ENCODE measurements around the gene ZNF26. TPM values are rescaled to one million over a fixed set of nuclear protein-coding genes. Genes with fewer than 3 reads are reported as not detected.

The ZNF26 gene
- total RNA-seq, 1 experiment from 2014 or later, result 22.1 TPM

DNA sequence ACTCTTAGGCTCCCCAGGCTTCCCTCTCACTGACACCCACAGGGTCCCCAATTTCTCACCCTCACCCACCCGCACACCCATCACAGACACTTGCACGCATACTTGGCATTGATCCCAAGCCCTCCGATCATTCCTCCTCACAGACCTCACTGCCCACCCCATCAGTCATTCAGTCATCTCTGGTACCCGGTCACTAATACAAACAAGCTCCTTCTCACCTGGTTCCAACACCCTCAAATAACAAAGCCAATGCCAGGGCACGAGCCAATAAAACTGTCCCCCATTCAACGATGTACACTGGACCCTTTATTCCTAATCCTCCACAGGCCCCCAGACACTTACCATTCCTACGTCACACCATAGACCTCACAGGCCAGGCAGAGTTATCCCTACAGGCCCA, 32.4 kb upstream of the ZNF26 start:
- CTCF ChIA-PET, result no interaction called here
- no peak for TF ChIP-seq TCF7L2 (IDR thresholded peaks at IDR 0.05; ENCODE audit: low read depth, low read length)
- TF ChIP-seq, protein P1, sequence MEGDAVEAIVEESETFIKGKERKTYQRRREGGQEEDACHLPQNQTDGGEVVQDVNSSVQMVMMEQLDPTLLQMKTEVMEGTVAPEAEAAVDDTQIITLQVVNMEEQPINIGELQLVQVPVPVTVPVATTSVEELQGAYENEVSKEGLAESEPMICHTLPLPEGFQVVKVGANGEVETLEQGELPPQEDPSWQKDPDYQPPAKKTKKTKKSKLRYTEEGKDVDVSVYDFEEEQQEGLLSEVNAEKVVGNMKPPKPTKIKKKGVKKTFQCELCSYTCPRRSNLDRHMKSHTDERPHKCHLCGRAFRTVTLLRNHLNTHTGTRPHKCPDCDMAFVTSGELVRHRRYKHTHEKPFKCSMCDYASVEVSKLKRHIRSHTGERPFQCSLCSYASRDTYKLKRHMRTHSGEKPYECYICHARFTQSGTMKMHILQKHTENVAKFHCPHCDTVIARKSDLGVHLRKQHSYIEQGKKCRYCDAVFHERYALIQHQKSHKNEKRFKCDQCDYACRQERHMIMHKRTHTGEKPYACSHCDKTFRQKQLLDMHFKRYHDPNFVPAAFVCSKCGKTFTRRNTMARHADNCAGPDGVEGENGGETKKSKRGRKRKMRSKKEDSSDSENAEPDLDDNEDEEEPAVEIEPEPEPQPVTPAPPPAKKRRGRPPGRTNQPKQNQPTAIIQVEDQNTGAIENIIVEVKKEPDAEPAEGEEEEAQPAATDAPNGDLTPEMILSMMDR (IDR thresholded peaks at IDR 0.05), result no peak
- no peak for TF ChIP-seq SIN3A (IDR thresholded peaks at IDR 0.05; ENCODE audit: borderline replicate concordance, insufficient read depth, low read depth, low read length)
- ATAC-seq (no peak), DNase-seq (ENCODE audit: low read depth, low spot score) (no peak)
- H3K27me3 ChIP-seq (ENCODE audit: control insufficient read depth, insufficient read depth, low read length), result no peaks in the 10 kb centered on the region
- intact Hi-C loops (cut with micrococcal nuclease; ENCODE audit: unreplicated experiment) (no loop called here), in situ Hi-C loops (cut with HindIII; ENCODE audit: low pct_unique_long_range_greater_than_20kb, low sequenced_read_pairs) (no loop called here)
- BruUV-seq (replicated peaks), result no TSS peak
- H3K36me3 ChIP-seq (ENCODE audit: control insufficient read depth, insufficient read depth, low read length), result no peaks in the 10 kb centered on the region
- no peak overlapping the region for H3K27ac ChIP-seq (ENCODE audit: low read length)
- POLR2A ChIA-PET, result no interaction called here
- peaks cover 44% of the 10 kb centered on the region; the same call in 1 of the 2 replicates for H3K9me3 ChIP-seq (ENCODE audit: control insufficient read depth, insufficient read depth, low read depth, low read length)
- 0 out of 2 replicates have a peak, but pooled peaks cover 6% of the 10 kb centered on the region for H3K4me1 ChIP-seq (ENCODE audit: control insufficient read depth, insufficient read depth, low read length)
- no peak overlapping the region for H3K4me3 ChIP-seq (ENCODE audit: low read depth in 2 of 2, low read length in 2 of 2)

DNA sequence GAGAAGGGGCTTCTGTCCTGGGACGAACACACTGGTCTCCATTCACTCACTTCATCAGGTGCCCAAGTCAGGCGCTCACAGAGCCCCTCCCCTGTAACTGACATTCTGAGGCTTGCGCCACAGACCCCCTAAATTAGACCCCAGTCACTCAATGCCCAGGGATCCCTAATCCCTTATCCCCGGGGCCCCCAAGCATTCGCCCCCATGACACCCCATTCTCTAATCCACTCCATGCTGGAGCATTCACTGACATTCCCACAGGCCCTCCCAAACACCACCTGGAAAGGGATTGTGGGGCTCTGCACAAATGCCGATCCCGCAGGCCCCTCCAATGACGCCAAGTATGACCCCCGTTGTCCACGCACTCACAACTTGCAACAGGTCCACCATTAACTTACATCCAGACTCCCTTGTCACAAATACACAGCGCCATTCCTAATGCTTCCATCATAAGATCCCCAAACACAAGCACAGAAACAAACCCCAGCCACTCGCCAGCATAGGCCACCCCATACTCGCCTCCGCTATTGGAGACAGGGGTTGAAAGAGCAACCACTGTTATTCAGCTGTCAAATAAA, 31.6 kb upstream of the ZNF26 start:
- in situ Hi-C loops (cut with HindIII; ENCODE audit: low pct_unique_long_range_greater_than_20kb, low sequenced_read_pairs) (no loop called here), intact Hi-C loops (cut with micrococcal nuclease; ENCODE audit: unreplicated experiment) (no loop called here)
- POLR2A ChIA-PET, result interaction anchor here (0.7 kb wide), 1 partner anchor 19 kb away, joined by 4 read pairs; no protein-coding TSS in a partner anchor
- no peaks in the 10 kb centered on the region for H3K36me3 ChIP-seq (ENCODE audit: control insufficient read depth, insufficient read depth, low read length)
- H3K27ac ChIP-seq (ENCODE audit: low read length), result peak overlapping the region; percentile 93
- CTCF ChIA-PET, result no interaction called here
- no TSS peak for BruUV-seq (replicated peaks)
- H3K4me1 ChIP-seq (ENCODE audit: control insufficient read depth, insufficient read depth, low read length), result 0 out of 2 replicates have a peak, but pooled peaks cover 6% of the 10 kb centered on the region
- H3K9me3 ChIP-seq (ENCODE audit: control insufficient read depth, insufficient read depth, low read depth, low read length), result peaks cover 36% of the 10 kb centered on the region; the same call in 1 of the 2 replicates
- ATAC-seq (peak; percentile 28), DNase-seq (ENCODE audit: low read depth, low spot score) (no peak)
- H3K4me3 ChIP-seq (ENCODE audit: low read depth in 2 of 2, low read length in 2 of 2), result peak overlapping the region; percentile 82 to 85
- no peaks in the 10 kb centered on the region for H3K27me3 ChIP-seq (ENCODE audit: control insufficient read depth, insufficient read depth, low read length)
- TF ChIP-seq, protein P2, sequence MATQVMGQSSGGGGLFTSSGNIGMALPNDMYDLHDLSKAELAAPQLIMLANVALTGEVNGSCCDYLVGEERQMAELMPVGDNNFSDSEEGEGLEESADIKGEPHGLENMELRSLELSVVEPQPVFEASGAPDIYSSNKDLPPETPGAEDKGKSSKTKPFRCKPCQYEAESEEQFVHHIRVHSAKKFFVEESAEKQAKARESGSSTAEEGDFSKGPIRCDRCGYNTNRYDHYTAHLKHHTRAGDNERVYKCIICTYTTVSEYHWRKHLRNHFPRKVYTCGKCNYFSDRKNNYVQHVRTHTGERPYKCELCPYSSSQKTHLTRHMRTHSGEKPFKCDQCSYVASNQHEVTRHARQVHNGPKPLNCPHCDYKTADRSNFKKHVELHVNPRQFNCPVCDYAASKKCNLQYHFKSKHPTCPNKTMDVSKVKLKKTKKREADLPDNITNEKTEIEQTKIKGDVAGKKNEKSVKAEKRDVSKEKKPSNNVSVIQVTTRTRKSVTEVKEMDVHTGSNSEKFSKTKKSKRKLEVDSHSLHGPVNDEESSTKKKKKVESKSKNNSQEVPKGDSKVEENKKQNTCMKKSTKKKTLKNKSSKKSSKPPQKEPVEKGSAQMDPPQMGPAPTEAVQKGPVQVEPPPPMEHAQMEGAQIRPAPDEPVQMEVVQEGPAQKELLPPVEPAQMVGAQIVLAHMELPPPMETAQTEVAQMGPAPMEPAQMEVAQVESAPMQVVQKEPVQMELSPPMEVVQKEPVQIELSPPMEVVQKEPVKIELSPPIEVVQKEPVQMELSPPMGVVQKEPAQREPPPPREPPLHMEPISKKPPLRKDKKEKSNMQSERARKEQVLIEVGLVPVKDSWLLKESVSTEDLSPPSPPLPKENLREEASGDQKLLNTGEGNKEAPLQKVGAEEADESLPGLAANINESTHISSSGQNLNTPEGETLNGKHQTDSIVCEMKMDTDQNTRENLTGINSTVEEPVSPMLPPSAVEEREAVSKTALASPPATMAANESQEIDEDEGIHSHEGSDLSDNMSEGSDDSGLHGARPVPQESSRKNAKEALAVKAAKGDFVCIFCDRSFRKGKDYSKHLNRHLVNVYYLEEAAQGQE (IDR thresholded peaks at IDR 0.05; ENCODE audit: insufficient read depth in 1 of 2, low read depth in 2 of 2, low read length in 1 of 2), result no peak
- no peak for TF ChIP-seq SIN3A (IDR thresholded peaks at IDR 0.05; ENCODE audit: borderline replicate concordance, insufficient read depth, low read depth, low read length)
